ENCODE data around the gene CACNA1D.

Gene CACNA1D

GRCh38 chr3:53533472-53533871 lies 39.1 kb downstream of the CACNA1D start:
- TF ChIP-seq CTCF (IDR thresholded peaks at IDR 0.05; ENCODE audit: control insufficient read depth, insufficient read depth, low read depth, low read length, missing control alignments) = no peak
- DNase-seq (ENCODE audit: low read depth) = no peak
- H3K4me3 ChIP-seq (ENCODE audit: control insufficient read depth, low read depth, low read length) = no peak overlapping the region

DNA sequence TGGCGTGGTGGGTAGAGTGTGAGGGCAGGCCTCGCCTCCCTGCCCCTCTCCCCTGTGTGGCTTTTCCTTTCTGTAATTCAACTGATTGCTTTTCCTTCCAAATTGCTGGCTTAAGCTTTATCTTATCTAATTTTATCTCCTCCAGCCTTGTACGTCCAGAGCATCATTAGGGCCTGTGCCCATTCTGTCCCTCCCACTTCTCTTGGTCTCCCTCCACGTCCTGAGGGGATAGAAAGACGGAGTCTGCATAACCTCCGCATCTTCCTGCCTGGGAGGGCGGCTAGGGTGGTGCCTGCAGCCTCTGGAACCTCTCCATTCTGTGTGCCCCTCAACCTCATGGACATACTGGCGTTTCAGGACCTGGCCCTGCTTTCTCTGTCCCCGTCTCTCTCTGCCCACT lies 39.8 kb downstream of the CACNA1D start:
- H3K4me3 ChIP-seq (ENCODE audit: control insufficient read depth, low read depth, low read length) = no peak overlapping the region
- TF ChIP-seq CTCF (IDR thresholded peaks at IDR 0.05; ENCODE audit: control insufficient read depth, insufficient read depth, low read depth, low read length, missing control alignments) = no peak
- no peak for DNase-seq (ENCODE audit: low read depth)

DNA sequence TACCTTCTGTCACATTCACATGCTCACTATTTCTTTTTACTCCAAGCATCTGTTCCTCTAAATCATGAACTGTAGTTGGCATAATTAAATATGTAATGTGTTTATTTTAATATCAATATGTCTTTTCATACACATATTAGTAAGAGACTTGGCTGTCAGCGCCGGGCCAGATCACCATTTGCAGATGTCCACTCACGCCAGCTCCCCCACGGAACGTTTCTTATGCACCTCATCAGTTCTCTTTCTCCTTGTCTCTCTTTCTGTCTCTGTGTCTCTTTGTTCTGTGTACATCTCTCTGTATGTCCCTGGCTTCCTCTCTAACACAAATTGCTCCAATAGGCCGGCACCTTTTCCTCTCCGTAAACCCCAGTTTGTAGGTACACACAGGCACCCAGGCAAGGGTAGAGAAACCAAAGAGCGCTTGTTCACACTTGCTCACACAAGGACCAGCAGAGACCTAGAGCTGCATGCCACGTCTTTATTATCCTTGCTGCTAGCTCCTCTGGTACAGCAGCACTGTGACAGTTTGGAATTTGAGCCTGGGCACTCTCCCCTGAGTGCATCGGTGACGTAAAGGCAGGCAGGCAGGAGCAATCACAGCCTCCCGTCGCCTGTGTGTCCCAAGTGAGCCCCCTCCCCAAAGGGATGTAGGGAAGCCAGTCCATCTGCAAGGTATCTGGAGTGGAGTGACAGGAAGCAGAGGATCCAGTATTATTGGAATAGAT lies 40.4 kb downstream of the CACNA1D start:
- no peak overlapping the region for H3K4me3 ChIP-seq (ENCODE audit: control insufficient read depth, low read depth, low read length)
- DNase-seq (ENCODE audit: low read depth) = no peak
- no peak for TF ChIP-seq CTCF (IDR thresholded peaks at IDR 0.05; ENCODE audit: control insufficient read depth, insufficient read depth, low read depth, low read length, missing control alignments)

GRCh38 chr3:53536282-53536681 lies 41.9 kb downstream of the CACNA1D start:
- no peak for TF ChIP-seq CTCF (IDR thresholded peaks at IDR 0.05; ENCODE audit: control insufficient read depth, insufficient read depth, low read depth, low read length, missing control alignments)
- H3K4me3 ChIP-seq (ENCODE audit: control insufficient read depth, low read depth, low read length) = no peak overlapping the region
- DNase-seq (ENCODE audit: low read depth) = no peak

DNA sequence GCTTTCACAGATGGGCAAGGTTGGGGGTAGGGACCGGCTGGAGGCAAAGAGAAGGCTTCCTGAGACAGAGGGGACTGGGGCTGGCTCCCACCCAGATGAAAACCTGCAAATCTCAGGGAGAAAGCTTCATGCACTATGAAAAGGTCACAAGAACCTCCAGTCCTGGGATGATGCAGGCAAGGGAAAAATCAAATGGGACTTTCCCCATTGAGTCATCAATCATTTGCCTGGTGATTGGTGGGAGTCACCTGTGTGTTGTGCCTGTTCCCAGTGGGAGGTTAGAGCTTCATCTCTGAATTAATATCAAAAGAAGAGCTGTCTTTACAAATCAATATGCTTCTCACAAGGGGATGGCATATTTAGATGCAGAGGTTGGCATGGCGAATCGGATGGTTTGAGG lies 49.9 kb downstream of the CACNA1D start:
- no peak for DNase-seq (ENCODE audit: low read depth)
- H3K4me3 ChIP-seq (ENCODE audit: control insufficient read depth, low read depth, low read length) = no peak overlapping the region
- no peak for TF ChIP-seq CTCF (IDR thresholded peaks at IDR 0.05; ENCODE audit: control insufficient read depth, insufficient read depth, low read depth, low read length, missing control alignments)

GRCh38 chr3:53545310-53545995 lies 51.0 kb downstream of the CACNA1D start:
- DNase-seq (ENCODE audit: low read depth) = no peak
- TF ChIP-seq CTCF (IDR thresholded peaks at IDR 0.05; ENCODE audit: control insufficient read depth, insufficient read depth, low read depth, low read length, missing control alignments) = no peak
- no peak overlapping the region for H3K4me3 ChIP-seq (ENCODE audit: control insufficient read depth, low read depth, low read length)

All from AG09309 (cell line).